Measurements from ENCODE around the gene FBXO34.

Gene FBXO34

DNA sequence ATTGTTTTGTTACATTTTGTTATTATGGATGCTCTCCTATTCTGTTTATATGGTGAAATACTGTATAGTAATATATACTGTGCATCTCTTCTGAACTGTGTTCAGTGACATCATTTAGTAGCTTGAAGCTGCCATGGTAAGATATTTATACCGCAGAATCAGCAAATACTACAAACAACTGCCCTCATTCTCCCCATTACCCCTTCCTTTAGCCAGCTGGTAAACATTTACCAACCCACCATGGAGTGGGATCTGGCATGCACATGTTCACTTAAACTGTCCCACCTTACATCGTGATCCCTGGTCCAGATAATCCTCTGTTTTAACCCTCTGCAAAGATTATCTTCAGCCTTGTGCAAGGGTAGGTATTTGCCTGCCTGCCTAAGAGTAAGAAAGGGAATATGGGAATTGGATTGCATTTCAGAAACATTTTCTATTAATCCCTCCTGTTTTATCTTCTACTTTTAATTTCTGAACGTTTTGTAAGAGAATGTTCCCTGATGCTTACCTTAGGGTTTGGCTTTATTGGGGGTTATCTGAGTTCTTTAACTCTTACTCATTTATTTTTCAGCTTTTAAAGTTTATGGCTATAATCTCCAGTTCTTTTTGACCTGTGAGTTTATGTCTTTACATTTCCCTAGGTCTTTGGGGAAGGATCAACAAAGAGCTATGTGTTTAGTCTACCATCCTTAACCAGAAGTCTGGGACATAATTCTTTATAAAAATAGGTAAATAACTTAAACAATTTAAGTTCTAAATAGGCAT is 46.5 kb downstream of the FBXO34 start:
- TF ChIP-seq, protein P1, sequence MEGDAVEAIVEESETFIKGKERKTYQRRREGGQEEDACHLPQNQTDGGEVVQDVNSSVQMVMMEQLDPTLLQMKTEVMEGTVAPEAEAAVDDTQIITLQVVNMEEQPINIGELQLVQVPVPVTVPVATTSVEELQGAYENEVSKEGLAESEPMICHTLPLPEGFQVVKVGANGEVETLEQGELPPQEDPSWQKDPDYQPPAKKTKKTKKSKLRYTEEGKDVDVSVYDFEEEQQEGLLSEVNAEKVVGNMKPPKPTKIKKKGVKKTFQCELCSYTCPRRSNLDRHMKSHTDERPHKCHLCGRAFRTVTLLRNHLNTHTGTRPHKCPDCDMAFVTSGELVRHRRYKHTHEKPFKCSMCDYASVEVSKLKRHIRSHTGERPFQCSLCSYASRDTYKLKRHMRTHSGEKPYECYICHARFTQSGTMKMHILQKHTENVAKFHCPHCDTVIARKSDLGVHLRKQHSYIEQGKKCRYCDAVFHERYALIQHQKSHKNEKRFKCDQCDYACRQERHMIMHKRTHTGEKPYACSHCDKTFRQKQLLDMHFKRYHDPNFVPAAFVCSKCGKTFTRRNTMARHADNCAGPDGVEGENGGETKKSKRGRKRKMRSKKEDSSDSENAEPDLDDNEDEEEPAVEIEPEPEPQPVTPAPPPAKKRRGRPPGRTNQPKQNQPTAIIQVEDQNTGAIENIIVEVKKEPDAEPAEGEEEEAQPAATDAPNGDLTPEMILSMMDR (conservative IDR thresholded peaks at IDR 0.05; ENCODE audit: low read length): no peak

DNA sequence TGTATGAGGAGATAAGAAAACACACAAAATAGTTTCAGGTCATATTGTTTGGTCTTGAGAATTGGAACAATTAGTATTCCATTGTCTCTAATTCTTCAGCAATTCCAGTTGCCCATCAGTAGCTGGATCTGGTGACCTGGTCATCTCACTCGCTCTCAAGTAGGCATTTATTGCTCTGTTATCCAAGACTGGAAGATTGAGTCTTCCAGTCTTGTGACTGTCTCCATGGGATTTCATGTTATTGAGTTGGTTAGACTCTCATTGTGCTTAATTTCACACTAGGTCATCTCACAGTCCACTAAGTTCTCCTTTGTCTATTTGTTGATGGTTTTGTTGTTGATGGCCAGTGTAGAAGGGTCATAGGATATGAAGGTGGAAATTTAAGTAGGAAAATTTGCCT is 47.5 kb downstream of the FBXO34 start:
- Histone ChIP-seq H3K9ac (ENCODE audit: low read depth, low read length, poor library complexity, severe bottlenecking) (no peak overlapping the region), H3K36me3 (ENCODE audit: insufficient read depth, low read length) (peaks cover 32% of the 10 kb centered on the region; the same call in 1 of the 2 replicates), H3K27me3 (ENCODE audit: insufficient read depth, low read length, poor library complexity, severe bottlenecking) (no peaks in the 10 kb centered on the region), H4K20me1 (ENCODE audit: insufficient read depth, low read length, poor library complexity, severe bottlenecking) (peaks cover 3% of the 10 kb centered on the region), H2AFZ (ENCODE audit: low read length) (no peak overlapping the region), H3K4me1 (ENCODE audit: insufficient read depth, low read length, poor library complexity, severe bottlenecking) (no peaks in the 10 kb centered on the region), H3K4me2 (ENCODE audit: low read depth, low read length, poor library complexity, severe bottlenecking) (no peak overlapping the region), H3K9me2 (replicated peaks; ENCODE audit: low read depth, low read length) (no peaks in the 10 kb centered on the region), H3K4me3 (ENCODE audit: low read length, poor library complexity, severe bottlenecking) (no peak overlapping the region), H3F3A (ENCODE audit: low read depth) (no peaks in the 10 kb centered on the region), H3K9me3 (ENCODE audit: insufficient read depth, low read depth, low read length) (peaks cover 8% of the 10 kb centered on the region; the same call in 1 of the 2 replicates), H3K79me2 (ENCODE audit: insufficient read depth, low read length) (peaks cover 71% of the 10 kb centered on the region)
- TF ChIP-seq, protein P1 (conservative IDR thresholded peaks at IDR 0.05; ENCODE audit: low read length): no peak
- no peak for TF ChIP-seq EZH2phosphoT487 (IDR thresholded peaks at IDR 0.05; ENCODE audit: borderline replicate concordance)

More for the DNA sequence above, 46.5 kb downstream of the FBXO34 start:
- peaks cover 41% of the 10 kb centered on the region; the same call in 1 of the 2 replicates for H3K36me3 ChIP-seq (ENCODE audit: insufficient read depth, low read length)
- no peaks in the 10 kb centered on the region for H3K27me3 ChIP-seq (ENCODE audit: insufficient read depth, low read length, poor library complexity, severe bottlenecking)
- no peak overlapping the region for H3K4me2 ChIP-seq (ENCODE audit: low read depth, low read length, poor library complexity, severe bottlenecking)
- no peaks in the 10 kb centered on the region for H3K9me2 ChIP-seq (replicated peaks; ENCODE audit: low read depth, low read length)
- H3K4me3 ChIP-seq (ENCODE audit: low read length, poor library complexity, severe bottlenecking): no peak overlapping the region
- no peaks in the 10 kb centered on the region for H3F3A ChIP-seq (ENCODE audit: low read depth)
- H4K20me1 ChIP-seq (ENCODE audit: insufficient read depth, low read length, poor library complexity, severe bottlenecking): peaks cover 3% of the 10 kb centered on the region
- no peak overlapping the region for H3K9ac ChIP-seq (ENCODE audit: low read depth, low read length, poor library complexity, severe bottlenecking)
- no peak overlapping the region for H2AFZ ChIP-seq (ENCODE audit: low read length)
- peaks cover 18% of the 10 kb centered on the region; the same call in 1 of the 2 replicates for H3K9me3 ChIP-seq (ENCODE audit: insufficient read depth, low read depth, low read length)
- H3K79me2 ChIP-seq (ENCODE audit: insufficient read depth, low read length): peaks cover 74% of the 10 kb centered on the region
- H3K4me1 ChIP-seq (ENCODE audit: insufficient read depth, low read length, poor library complexity, severe bottlenecking): no peaks in the 10 kb centered on the region

DNA sequence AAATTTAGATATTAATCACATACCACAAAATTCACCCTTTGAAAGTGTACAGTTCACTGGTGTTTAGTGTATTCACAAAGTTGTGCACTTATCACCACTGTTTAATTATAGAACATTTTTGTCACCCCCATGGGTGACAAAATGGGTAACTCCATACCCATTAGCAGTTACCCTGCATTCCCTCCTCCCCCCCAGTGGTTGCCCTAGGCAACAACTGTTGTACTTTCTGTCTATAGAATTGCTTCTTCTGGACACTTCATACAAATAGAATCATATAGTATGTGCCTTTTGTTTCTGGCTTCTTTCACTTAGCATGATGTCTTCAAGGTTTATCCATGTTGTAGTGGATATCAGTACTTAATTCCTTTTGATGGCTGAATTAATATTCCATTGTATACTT is 52.7 kb downstream of the FBXO34 start:
- H3K4me3 ChIP-seq (ENCODE audit: low read length, poor library complexity, severe bottlenecking): no peak overlapping the region
- H3K4me2 ChIP-seq (ENCODE audit: low read depth, low read length, poor library complexity, severe bottlenecking): no peak overlapping the region
- no peaks in the 10 kb centered on the region for H3K4me1 ChIP-seq (ENCODE audit: insufficient read depth, low read length, poor library complexity, severe bottlenecking)
- peaks cover 5% of the 10 kb centered on the region for H3K36me3 ChIP-seq (ENCODE audit: insufficient read depth, low read length)
- H3K9me2 ChIP-seq (replicated peaks; ENCODE audit: low read depth, low read length): no peaks in the 10 kb centered on the region
- no peak overlapping the region for H2AFZ ChIP-seq (ENCODE audit: low read length)
- H3F3A ChIP-seq (ENCODE audit: low read depth): no peaks in the 10 kb centered on the region
- no peaks in the 10 kb centered on the region for H3K27me3 ChIP-seq (ENCODE audit: insufficient read depth, low read length, poor library complexity, severe bottlenecking)
- no peak overlapping the region for H3K9ac ChIP-seq (ENCODE audit: low read depth, low read length, poor library complexity, severe bottlenecking)
- no peak for TF ChIP-seq EZH2phosphoT487 (IDR thresholded peaks at IDR 0.05; ENCODE audit: borderline replicate concordance)
- TF ChIP-seq, protein P1 (conservative IDR thresholded peaks at IDR 0.05; ENCODE audit: low read length): no peak
- no peaks in the 10 kb centered on the region for H3K9me3 ChIP-seq (ENCODE audit: insufficient read depth, low read depth, low read length)
- H4K20me1 ChIP-seq (ENCODE audit: insufficient read depth, low read length, poor library complexity, severe bottlenecking): peaks cover 37% of the 10 kb centered on the region
- peaks cover 84% of the 10 kb centered on the region for H3K79me2 ChIP-seq (ENCODE audit: insufficient read depth, low read length)
